Activated naive CD8-positive, alpha-beta T cell (primary cell): Measurements from ENCODE around the gene SERAC1.
"Not testable (repeated sequence)": the region's sequence is repeated elsewhere in the genome, so short reads cannot be mapped to it uniquely, and the experiment has no call there.

Experiments
- H3K27ac Mint-ChIP-seq: one replicate; pipeline ENCODE4 v1.8.0; 2021; ENCODE audit warnings: mixed read lengths
- H3K27me3 Mint-ChIP-seq: one replicate; pipeline ENCODE4 v1.8.0; 2021; ENCODE audit warnings: mixed read lengths
- H3K36me3 Mint-ChIP-seq: one replicate; pipeline ENCODE4 v1.8.0; 2021; ENCODE audit warnings: mixed read lengths
- H3K4me1 Mint-ChIP-seq: one replicate; pipeline ENCODE4 v1.8.0; 2021; ENCODE audit warnings: low read depth, mixed read lengths
- H3K4me3 Mint-ChIP-seq: one replicate; pipeline ENCODE4 v1.8.0; 2021; ENCODE audit warnings: mild to moderate bottlenecking, mixed read lengths
- H3K9me3 Mint-ChIP-seq: one replicate; pipeline ENCODE4 v1.8.0; 2021; ENCODE audit warnings: low read depth, mixed read lengths

The SERAC1 gene

DNA sequence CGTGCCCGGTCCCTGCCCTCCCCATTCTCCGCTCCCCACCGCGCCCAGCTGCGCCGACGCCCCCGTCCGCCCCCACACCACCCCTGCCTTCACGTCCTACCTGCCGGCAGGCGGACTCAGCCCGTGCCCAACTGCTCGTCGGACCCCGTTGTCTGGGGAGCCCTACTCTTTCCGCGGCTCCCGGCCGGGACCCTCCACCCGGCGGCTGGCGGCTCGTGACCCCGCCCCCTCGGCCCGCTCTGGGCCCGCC is at the start of gene SERAC1:
Gene SERAC1 (minus strand): TSS at position 223 of the 250 bp plus-strand sequence. CDS start 9,899 bp downstream, outside the sequence.
- no peaks in the 10 kb centered on the region for H3K9me3 Mint-ChIP-seq
- H3K27ac Mint-ChIP-seq: peak within 1 kb of the TSS; percentile 92
- H3K27me3 Mint-ChIP-seq: no peaks in the 10 kb centered on the region
- H3K36me3 Mint-ChIP-seq: peaks cover 10% of the 10 kb centered on the region
- peaks cover 35% of the 10 kb centered on the region for H3K4me1 Mint-ChIP-seq
- peak within 1 kb of the TSS; percentile 93 for H3K4me3 Mint-ChIP-seq

DNA sequence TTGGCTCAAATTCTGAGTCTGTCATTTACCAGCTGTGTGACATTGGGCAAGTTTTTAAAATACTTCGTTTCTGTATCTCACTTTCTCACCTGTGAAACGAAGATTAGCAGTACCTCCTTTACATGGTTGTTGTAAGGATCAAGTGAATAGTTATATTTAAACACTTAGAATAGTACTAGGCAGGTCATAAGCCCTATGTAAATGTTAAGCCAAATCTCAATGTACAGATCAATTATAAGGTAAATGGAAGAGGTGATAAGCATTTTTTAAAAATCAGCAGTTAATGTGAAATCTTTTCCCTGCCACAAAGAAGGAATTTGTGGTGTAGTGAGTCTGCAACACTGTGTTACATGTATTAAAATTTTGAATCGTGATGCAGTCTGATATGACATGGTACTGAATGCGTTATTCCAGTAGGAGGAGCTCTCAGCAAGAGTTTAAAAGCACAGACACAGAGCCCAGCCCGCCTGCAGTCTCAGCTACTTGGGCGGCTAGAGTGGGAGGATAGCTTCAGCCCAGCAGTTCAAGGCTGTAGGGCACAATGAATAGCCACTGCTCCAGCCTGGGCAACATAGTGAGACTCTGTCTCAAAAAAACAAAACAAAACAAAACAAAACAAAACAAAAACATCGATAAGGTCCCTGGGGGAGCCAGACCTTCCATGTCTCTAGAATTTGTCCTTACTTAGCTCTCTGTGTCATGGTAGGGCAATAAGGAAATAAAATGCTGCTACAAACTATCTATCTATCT is 46.0 kb upstream of the SERAC1 start:
- no peaks in the 10 kb centered on the region for H3K27me3 Mint-ChIP-seq
- no peak overlapping the region for H3K27ac Mint-ChIP-seq
- no peaks in the 10 kb centered on the region for H3K36me3 Mint-ChIP-seq
- H3K4me3 Mint-ChIP-seq: no peak overlapping the region
- peaks cover 7% of the 10 kb centered on the region for H3K4me1 Mint-ChIP-seq
- H3K9me3 Mint-ChIP-seq: no peaks in the 10 kb centered on the region

DNA sequence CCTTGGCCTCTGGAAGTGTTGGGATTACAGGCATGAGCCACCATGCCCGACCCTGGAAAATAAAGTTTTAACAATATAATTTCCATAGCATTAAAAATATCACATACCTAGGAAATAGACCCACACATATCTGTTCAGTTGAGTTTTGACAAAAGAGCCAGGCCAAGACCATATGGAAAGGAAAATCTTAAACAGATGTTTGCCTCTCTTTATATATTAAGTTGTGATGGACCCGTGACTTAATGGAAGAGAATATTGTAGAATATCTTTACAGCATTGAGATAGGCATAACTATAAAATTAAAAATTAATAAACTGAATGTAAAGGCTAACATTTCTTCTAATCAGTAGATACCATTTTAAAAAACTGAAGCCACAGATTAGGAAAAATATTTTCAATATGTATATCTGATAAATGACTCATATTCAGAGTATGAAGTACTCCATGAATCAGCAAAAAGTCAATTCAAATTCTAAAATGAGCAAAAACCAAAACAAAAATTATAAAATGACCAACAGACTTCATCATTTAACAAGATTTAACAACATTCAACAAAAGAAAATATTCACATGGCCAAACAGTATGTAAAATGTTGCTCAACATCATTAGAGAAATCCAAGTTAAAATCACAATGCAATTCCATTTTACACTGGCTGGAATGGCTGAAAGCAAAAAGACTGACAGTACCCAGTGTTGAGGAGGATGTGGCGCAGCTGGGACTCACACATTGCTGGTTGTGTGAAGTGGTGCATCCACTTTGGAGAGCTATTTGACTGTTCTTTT is 43.4 kb upstream of the SERAC1 start:
- Mint-ChIP-seq H3K4me3 (no peak overlapping the region), H3K4me1 (peaks cover 26% of the 10 kb centered on the region), H3K36me3 (no peaks in the 10 kb centered on the region), H3K27ac (peak overlapping the region; percentile 70), H3K27me3 (peaks cover 5% of the 10 kb centered on the region), H3K9me3 (no peaks in the 10 kb centered on the region)

DNA sequence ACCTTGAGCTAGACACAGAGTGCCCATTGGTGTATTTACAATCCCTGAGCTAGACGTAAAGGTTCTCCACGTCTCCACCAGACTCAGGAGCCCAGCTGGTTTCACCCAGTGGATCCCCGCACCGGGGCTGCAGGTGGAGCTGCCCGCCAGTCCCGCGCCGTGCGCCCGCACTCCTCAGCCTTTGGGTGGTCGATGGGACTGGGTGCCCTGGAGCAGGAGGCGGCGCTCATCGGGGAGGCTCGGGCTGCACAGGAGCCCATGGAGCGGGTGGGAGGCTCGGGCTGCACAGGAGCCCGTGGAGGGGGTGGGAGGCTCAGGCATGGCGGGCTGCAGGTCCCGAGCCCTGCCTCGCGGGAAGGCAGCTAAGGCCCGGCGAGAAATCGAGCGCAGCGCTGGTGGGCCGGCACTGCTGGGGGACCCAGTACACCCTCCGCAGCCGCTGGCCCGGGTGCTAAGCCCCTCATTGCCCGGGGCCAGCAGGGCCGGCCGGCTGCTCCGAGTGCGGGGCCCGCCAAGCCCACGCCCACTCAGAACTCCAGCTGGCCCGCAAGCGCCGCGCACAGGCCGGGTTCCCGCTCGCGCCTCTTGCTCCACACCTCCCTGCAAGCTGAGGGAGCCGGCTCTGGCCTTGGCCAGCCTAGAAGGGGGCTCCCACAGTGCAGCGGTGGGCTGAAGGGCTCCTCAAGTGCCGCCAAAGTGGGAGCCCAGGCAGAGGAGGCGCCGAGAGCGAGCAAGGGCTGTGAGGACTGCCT is 41.7 kb upstream of the SERAC1 start:
- H3K9me3 Mint-ChIP-seq, H3K27me3 Mint-ChIP-seq, H3K4me3 Mint-ChIP-seq, H3K36me3 Mint-ChIP-seq, H3K27ac Mint-ChIP-seq: not testable (repeated sequence)
- peaks cover 26% of the 10 kb centered on the region for H3K4me1 Mint-ChIP-seq

GRCh38 chr6:158208226-158209030 is 40.4 kb upstream of the SERAC1 start:
- Mint-ChIP-seq H3K4me3 (peak overlapping the region; percentile 68), H3K4me1 (peaks cover 21% of the 10 kb centered on the region), H3K27ac (peak overlapping the region; percentile 79)
- H3K9me3 Mint-ChIP-seq, H3K36me3 Mint-ChIP-seq, H3K27me3 Mint-ChIP-seq: not testable (repeated sequence)

DNA sequence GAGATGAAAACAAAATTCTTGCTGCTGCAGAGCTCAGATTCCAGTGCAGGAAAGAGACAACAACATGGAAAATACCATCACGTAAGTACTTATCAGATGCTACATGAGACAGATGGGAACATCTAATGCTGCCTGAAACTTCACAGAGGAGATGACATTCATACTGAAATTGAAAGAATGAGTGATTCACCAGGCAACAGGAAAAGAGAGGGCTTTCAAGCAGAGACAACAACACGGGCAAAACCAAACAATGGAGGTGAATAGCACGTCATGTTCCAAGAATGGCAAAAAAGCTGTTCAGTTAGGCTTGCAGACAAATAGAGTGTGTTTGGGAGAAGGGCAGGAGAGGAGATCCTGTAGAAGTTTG is 39.3 kb upstream of the SERAC1 start:
- Mint-ChIP-seq H3K36me3 (no peaks in the 10 kb centered on the region), H3K9me3 (no peaks in the 10 kb centered on the region), H3K4me3 (peak overlapping the region; percentile 68), H3K4me1 (peaks cover 21% of the 10 kb centered on the region), H3K27me3 (peaks cover 5% of the 10 kb centered on the region), H3K27ac (peak overlapping the region; percentile 79)

DNA sequence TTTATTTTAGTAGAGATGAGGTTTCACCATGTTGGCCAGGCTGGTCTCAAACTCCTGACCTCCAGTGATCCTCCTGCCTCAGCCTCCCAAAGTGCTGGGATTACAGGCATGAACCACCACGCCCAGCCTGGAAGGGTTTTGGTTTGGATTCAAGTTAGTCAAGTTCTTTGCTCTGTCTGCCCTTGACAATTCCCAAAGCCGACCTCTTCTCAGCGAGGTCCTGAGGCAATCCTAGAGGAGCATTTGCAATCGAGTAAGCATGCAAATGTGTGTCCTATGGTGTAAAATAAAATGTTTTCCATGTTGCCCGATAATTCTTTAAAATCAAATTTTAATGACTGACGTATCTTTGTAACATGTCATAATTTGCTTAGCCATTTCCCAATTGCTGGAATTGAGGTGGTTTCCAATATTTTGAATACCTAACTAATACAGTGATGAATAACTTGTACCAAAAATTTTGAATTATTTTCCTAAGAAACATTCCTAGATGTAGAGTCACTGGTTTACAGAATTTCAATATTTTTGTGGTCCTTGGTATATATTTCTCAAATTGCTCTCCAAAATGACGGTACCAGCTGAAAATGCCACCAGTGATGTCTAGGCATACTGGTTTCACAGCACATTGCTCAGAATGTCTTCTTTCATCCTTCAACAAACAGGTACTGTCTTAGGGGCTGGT is 38.8 kb upstream of the SERAC1 start:
- Mint-ChIP-seq H3K9me3 (no peaks in the 10 kb centered on the region), H3K36me3 (no peaks in the 10 kb centered on the region), H3K4me1 (peaks cover 21% of the 10 kb centered on the region), H3K4me3 (peak overlapping the region; percentile 68), H3K27ac (peak overlapping the region; percentile 79), H3K27me3 (peaks cover 5% of the 10 kb centered on the region)

GRCh38 chr6:158205169-158205944 is 37.3 kb upstream of the SERAC1 start:
- H3K27ac Mint-ChIP-seq: no peak overlapping the region
- no peak overlapping the region for H3K4me3 Mint-ChIP-seq
- no peaks in the 10 kb centered on the region for H3K36me3 Mint-ChIP-seq
- H3K9me3 Mint-ChIP-seq: no peaks in the 10 kb centered on the region
- peaks cover 22% of the 10 kb centered on the region for H3K4me1 Mint-ChIP-seq
- H3K27me3 Mint-ChIP-seq: peaks cover 5% of the 10 kb centered on the region

GRCh38 chr6:158198461-158198860 is 30.4 kb upstream of the SERAC1 start:
- Mint-ChIP-seq H3K4me3 (no peak overlapping the region), H3K9me3 (no peaks in the 10 kb centered on the region), H3K4me1 (peaks cover 3% of the 10 kb centered on the region), H3K27me3 (no peaks in the 10 kb centered on the region), H3K27ac (no peak overlapping the region), H3K36me3 (peaks cover 19% of the 10 kb centered on the region)

DNA sequence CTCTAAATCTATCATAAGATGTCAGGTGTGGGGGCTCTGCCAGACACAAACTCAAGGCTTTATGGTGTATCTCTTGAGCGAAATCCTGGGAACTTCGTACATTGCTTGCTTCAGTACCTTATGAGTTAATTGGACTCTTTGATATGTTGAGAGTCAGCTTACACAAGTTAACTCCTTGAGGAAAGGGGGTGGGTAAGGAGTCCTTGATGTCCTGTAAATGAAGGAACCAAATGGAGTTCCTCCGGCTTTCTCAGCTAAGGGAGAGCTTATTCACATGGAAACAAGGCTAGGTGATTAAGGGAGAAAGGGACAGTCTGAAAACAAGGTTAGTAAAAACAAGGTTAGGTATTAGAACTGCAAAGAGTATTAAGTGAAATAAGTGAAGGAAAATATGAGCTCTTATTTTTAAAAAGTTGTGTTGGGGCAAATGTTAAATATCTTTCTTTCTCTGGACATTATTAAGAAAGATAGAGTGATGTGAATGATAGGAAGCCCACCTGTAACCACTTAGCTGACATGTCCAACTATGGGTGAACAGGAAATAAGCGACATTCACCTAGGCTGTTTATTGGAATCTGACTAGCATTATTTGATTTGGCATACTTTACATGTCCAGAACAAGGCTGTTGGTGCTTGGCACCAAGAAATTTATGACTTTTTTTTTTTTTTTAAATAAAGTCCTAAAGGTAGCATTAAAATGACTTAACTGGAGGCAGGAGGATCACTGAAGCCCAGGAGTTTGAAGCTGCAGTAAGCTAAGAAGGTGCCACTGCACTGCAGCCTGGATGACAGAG is 26.6 kb upstream of the SERAC1 start:
- Mint-ChIP-seq H3K9me3 (no peaks in the 10 kb centered on the region), H3K36me3 (peaks cover 34% of the 10 kb centered on the region), H3K27ac (no peak overlapping the region), H3K4me3 (no peak overlapping the region), H3K4me1 (no peaks in the 10 kb centered on the region), H3K27me3 (no peaks in the 10 kb centered on the region)

DNA sequence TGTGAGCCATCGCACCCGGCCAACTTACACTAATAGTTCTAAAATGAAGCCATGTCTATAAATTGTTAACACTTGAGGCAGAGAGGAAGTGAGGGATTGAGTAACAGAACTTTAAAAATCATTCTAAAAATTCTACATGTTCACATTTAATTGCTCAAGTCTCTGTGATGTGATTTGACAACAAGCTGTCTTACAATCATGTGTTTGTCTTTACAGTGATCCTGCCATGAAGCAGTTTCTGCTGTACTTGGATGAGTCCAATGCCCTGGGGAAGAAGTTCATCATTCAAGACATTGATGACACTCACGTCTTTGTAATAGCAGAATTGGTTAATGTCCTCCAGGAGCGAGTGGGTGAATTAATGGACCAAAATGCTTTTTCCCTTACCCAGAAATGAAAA is 23.7 kb upstream of the SERAC1 start:
- H3K4me3 Mint-ChIP-seq: no peak overlapping the region
- no peaks in the 10 kb centered on the region for H3K4me1 Mint-ChIP-seq
- H3K27ac Mint-ChIP-seq: no peak overlapping the region
- no peaks in the 10 kb centered on the region for H3K9me3 Mint-ChIP-seq
- no peaks in the 10 kb centered on the region for H3K27me3 Mint-ChIP-seq
- peaks cover 35% of the 10 kb centered on the region for H3K36me3 Mint-ChIP-seq

- H3K4me3 Mint-ChIP-seq: no peak overlapping the region
- H3K27me3 Mint-ChIP-seq: no peaks in the 10 kb centered on the region
- H3K9me3 Mint-ChIP-seq: no peaks in the 10 kb centered on the region
- H3K36me3 Mint-ChIP-seq: peaks cover 36% of the 10 kb centered on the region
- no peak overlapping the region for H3K27ac Mint-ChIP-seq
- H3K4me1 Mint-ChIP-seq: peaks cover under 1% of the 10 kb centered on the region
Observed at GRCh38 chr6:158191032-158191431, 23.0 kb upstream of the SERAC1 start.

DNA sequence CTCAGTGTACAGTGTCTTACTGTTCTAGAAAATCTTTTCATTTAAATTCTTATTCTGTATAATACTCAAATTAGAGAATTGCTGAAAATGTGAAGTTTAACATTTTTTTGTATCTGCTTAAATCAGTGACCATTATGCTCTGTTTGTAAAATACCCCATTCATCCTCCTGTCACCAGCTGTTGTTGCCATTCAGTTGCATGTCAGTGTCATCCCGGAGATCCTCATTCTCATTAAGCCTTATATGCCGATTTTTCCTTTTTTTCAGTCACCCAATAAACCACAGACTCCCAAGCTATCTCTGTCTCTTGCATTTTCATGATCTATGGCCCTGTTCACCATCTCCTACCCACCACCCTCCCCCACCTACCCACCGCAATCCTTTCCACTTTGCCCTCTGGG is 20.5 kb upstream of the SERAC1 start:
- no peak overlapping the region for H3K27ac Mint-ChIP-seq
- no peaks in the 10 kb centered on the region for H3K9me3 Mint-ChIP-seq
- no peaks in the 10 kb centered on the region for H3K27me3 Mint-ChIP-seq
- H3K4me3 Mint-ChIP-seq: no peak overlapping the region
- H3K36me3 Mint-ChIP-seq: peaks cover 26% of the 10 kb centered on the region
- peaks cover 4% of the 10 kb centered on the region for H3K4me1 Mint-ChIP-seq
